Mammary epithelial cell (primary cell): ENCODE data around the gene MSH3.

Experiments
- CTCF ChIP-seq, 2 donors: IDR thresholded peaks in 1 of 2; conservative IDR thresholded peaks in 1 of 2; 2 replicates each; pipeline ENCODE4 v1.5.1; 2011 to 2012; ENCODE audit warnings: inconsistent platforms in 2 of 2, low read length in 2 of 2, mild to moderate bottlenecking in 2 of 2, control low read depth in 1 of 2, low read depth in 1 of 2; ENCODE audit not compliant: insufficient read depth in 1 of 2; ENCODE audit errors: extremely low read depth in 1 of 2
- EZH2 ChIP-seq: IDR thresholded peaks from 2 replicates; pipeline ENCODE4 v1.6.1; 2012; ENCODE audit warnings: low read length, inconsistent platforms, borderline replicate concordance

GRCh38 chr5:80619086-80619485 lies 35.4 kb upstream of the MSH3 start:
- TF ChIP-seq CTCF (conservative IDR thresholded peaks at IDR 0.05 in 1 of 2, IDR thresholded peaks at IDR 0.05 in 1 of 2; ENCODE audit: extremely low read depth in 1 of 2, insufficient read depth in 1 of 2, low read depth in 1 of 2, low read length in 2 of 2) = no peak
- TF ChIP-seq EZH2 = no peak
